Chondrocyte (in vitro differentiated cells): ENCODE measurements around the gene SESTD1. TPM values are rescaled to one million over a fixed set of nuclear protein-coding genes. Genes with fewer than 3 reads are reported as not detected.
A peak's percentile ranks its signal among the peaks of the same experiment; 100 is the strongest.

Source experiments
- DNase-seq: peaks from one replicate; pipeline ENCODE4 v3.0.0; 2021; ENCODE audit warnings: mixed read lengths, low spot score
- H3K27ac Mint-ChIP-seq: one replicate; pipeline ENCODE4 v1.8.0; 2021; ENCODE audit warnings: mild to moderate bottlenecking, moderate library complexity, mixed read lengths; ENCODE audit not compliant: unreplicated experiment
- H3K27me3 Mint-ChIP-seq: 2 replicates; pipeline ENCODE4 v1.8.0; 2021; ENCODE audit warnings: low read depth, mixed read lengths
- H3K36me3 Mint-ChIP-seq: 2 replicates; pipeline ENCODE4 v1.8.0; 2021; ENCODE audit warnings: low read depth, mixed read lengths
- H3K4me1 Mint-ChIP-seq: 2 replicates; pipeline ENCODE4 v1.8.0; 2021; ENCODE audit warnings: low read depth, mild to moderate bottlenecking, mixed read lengths
- H3K4me3 Mint-ChIP-seq: one replicate; pipeline ENCODE4 v1.8.0; 2021; ENCODE audit warnings: mild to moderate bottlenecking, moderate library complexity, mixed read lengths; ENCODE audit not compliant: unreplicated experiment
- H3K9me3 Mint-ChIP-seq: 2 replicates; pipeline ENCODE4 v1.8.0; 2021; ENCODE audit warnings: low read depth, mixed read lengths
- CTCF ChIP-seq: fragments of 200-600 bp; sonication (generic); IDR thresholded peaks from 2 replicates; pipeline ENCODE4 v1.5.0; 2021; ENCODE audit warnings: antibody characterized with exemption, mild to moderate bottlenecking, moderate library complexity
- total RNA-seq: library from RNA; stranded (reverse); gene quantifications from 3 replicates; pipeline ENCODE4 v1.2.1, GENCODE V29; 2021

SESTD1 gene
- total RNA-seq, 1 donor from 2014 or later, result 101 TPM

GRCh38 chr2:179237209-179237946 is 27.3 kb downstream of the SESTD1 start:
- no peak overlapping the region for H3K27ac Mint-ChIP-seq
- no peak overlapping the region for H3K4me3 Mint-ChIP-seq
- H3K4me1 Mint-ChIP-seq, result peaks cover 56% of the 10 kb centered on the region

GRCh38 chr2:179235463-179236108 is 29.0 kb downstream of the SESTD1 start:
- Mint-ChIP-seq H3K4me3 (no peak overlapping the region), H3K4me1 (peaks cover 47% of the 10 kb centered on the region), H3K36me3 (peaks cover 1% of the 10 kb centered on the region), H3K27me3 (no peaks in the 10 kb centered on the region), H3K27ac (peak overlapping the region; percentile 1), H3K9me3 (peaks cover 3% of the 10 kb centered on the region)
- TF ChIP-seq CTCF, result no peak
- DNase-seq, result no peak

More at GRCh38 chr2:179237209-179237946, 27.3 kb downstream of the SESTD1 start:
- H3K27me3 Mint-ChIP-seq, result no peaks in the 10 kb centered on the region
- H3K36me3 Mint-ChIP-seq, result no peaks in the 10 kb centered on the region
- H3K9me3 Mint-ChIP-seq, result peaks cover 5% of the 10 kb centered on the region
- TF ChIP-seq CTCF, result no peak
- DNase-seq, result no peak

- Mint-ChIP-seq H3K4me1 (peaks cover 45% of the 10 kb centered on the region), H3K27me3 (no peaks in the 10 kb centered on the region), H3K9me3 (peaks cover 3% of the 10 kb centered on the region), H3K36me3 (peaks cover 1% of the 10 kb centered on the region), H3K4me3 (no peak overlapping the region), H3K27ac (no peak overlapping the region)
- TF ChIP-seq CTCF, result no peak
- no peak for DNase-seq
Measured at GRCh38 chr2:179234658-179235240, 29.9 kb downstream of the SESTD1 start.

GRCh38 chr2:179233626-179234430 is 30.8 kb downstream of the SESTD1 start:
- Mint-ChIP-seq H3K4me3 (no peak overlapping the region), H3K4me1 (peaks cover 41% of the 10 kb centered on the region), H3K27me3 (no peaks in the 10 kb centered on the region), H3K36me3 (peaks cover 2% of the 10 kb centered on the region), H3K27ac (no peak overlapping the region), H3K9me3 (peaks cover 3% of the 10 kb centered on the region)
- TF ChIP-seq CTCF, result no peak
- DNase-seq, result no peak

GRCh38 chr2:179233083-179233490 is 31.5 kb downstream of the SESTD1 start:
- no peak for TF ChIP-seq CTCF
- Mint-ChIP-seq H3K4me1 (peaks cover 34% of the 10 kb centered on the region), H3K27ac (no peak overlapping the region)

More at GRCh38 chr2:179233083-179233490, 31.5 kb downstream of the SESTD1 start:
- no peak overlapping the region for H3K4me3 Mint-ChIP-seq
- H3K36me3 Mint-ChIP-seq, result peaks cover 3% of the 10 kb centered on the region
- DNase-seq, result no peak
- peaks cover 3% of the 10 kb centered on the region for H3K9me3 Mint-ChIP-seq
- no peaks in the 10 kb centered on the region for H3K27me3 Mint-ChIP-seq
